ENCODE results near the gene MAGEA10.
"Not testable (repeated sequence)": the region's sequence is repeated elsewhere in the genome, so short reads cannot be mapped to it uniquely, and the experiment has no call there.

MAGEA10 gene

DNA sequence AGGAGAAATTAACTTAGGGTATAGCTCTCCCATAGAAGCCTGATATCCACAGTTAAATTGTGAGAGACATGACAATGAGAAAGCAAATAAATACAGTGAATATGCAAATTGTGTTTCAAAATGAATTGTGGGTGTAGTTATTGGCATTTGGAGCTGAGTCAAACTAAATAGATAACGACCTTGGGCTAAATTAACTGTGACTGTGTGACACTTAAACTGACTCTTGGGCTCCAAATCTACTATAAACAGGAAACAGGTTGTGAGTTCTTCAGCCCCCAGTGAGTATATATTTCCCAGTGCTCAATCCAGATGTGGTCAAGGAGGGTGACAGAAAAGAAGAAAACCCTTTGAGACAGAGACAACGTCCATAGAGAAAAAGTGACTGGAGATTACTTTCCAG, 11.3 kb upstream of the MAGEA10 start:
- H3K79me2 ChIP-seq (ENCODE audit: control insufficient read depth, insufficient read depth, low read length, unreplicated experiment): no peaks in the 10 kb centered on the region
- no peak overlapping the region for H3K4me3 ChIP-seq (ENCODE audit: low read depth, low read length)
- no peaks in the 10 kb centered on the region for H3K27me3 ChIP-seq (ENCODE audit: insufficient read depth, low read length)
- H3K36me3 ChIP-seq (ENCODE audit: insufficient read depth, low read length): no peaks in the 10 kb centered on the region
- no peaks in the 10 kb centered on the region for H3K4me1 ChIP-seq (ENCODE audit: control insufficient read depth, insufficient read depth, low read length, unreplicated experiment)
- H3K27ac ChIP-seq (ENCODE audit: low read depth, low read length): no peak overlapping the region
- H2AFZ ChIP-seq (ENCODE audit: low read length, unreplicated experiment): no peak overlapping the region

DNA sequence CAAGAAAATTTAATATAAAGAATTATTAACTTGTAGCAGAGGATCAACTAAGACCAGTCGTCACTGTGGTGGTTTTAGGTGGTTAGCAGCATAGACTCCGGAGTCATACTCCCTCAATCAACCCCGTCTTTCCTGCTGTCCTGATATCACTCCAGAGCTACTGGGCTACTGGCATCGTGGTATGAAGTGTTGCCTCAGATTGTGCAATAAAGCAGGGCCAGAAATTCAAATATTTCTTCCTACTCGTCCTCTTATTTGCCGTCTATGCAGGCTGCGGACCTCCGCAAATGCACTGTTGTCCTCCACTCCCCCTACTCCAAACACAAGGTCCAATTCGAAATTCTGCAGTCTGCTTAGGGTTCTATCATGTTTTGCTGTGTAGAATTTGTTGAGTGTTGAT, 1.2 kb upstream of the MAGEA10 start:
- Histone ChIP-seq H3K27ac (ENCODE audit: low read depth, low read length) (no peak overlapping the region), H3K36me3 (ENCODE audit: insufficient read depth, low read length) (no peaks in the 10 kb centered on the region), H3K79me2 (ENCODE audit: control insufficient read depth, insufficient read depth, low read length, unreplicated experiment) (no peaks in the 10 kb centered on the region), H2AFZ (ENCODE audit: low read length, unreplicated experiment) (no peak overlapping the region), H3K4me1 (ENCODE audit: control insufficient read depth, insufficient read depth, low read length, unreplicated experiment) (no peaks in the 10 kb centered on the region), H3K27me3 (ENCODE audit: insufficient read depth, low read length) (no peaks in the 10 kb centered on the region), H3K4me3 (ENCODE audit: low read depth, low read length) (no peak overlapping the region)

DNA sequence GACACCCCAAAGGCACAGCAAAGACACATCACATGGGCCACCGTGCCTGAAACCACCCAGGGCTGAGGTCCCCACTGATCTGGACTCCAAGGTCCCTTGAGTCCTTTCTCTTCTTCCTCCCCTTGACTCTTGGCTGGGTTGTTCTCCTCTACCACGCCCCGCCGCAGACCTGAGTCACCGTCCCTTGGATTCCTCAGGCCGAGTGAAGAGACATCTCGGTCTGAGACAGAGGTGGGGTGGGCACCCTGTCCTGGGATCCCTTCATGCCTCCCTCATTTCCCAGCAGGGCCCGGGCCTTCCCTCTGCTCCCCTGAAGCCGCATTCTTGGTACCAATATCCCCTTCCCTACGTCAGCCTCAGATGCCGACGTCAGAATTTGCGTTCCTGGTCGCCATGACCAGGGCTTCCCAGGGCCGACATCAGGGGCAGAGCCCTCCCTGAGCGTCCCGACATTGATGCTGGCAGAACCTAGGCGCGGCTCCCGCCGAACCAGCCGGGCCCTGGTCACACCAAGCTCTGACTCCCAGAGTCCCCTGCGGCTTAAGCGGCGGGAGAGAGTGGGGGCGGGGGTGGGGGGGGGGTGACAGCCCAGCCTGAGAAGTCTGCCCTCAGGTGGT, 498 bp downstream of the MAGEA10 start:
- no peaks in the 10 kb centered on the region for H3K27me3 ChIP-seq (ENCODE audit: insufficient read depth, low read length)
- H3K79me2 ChIP-seq (ENCODE audit: control insufficient read depth, insufficient read depth, low read length, unreplicated experiment): no peaks in the 10 kb centered on the region
- no peak overlapping the region for H3K4me3 ChIP-seq (ENCODE audit: low read depth, low read length)

DNA sequence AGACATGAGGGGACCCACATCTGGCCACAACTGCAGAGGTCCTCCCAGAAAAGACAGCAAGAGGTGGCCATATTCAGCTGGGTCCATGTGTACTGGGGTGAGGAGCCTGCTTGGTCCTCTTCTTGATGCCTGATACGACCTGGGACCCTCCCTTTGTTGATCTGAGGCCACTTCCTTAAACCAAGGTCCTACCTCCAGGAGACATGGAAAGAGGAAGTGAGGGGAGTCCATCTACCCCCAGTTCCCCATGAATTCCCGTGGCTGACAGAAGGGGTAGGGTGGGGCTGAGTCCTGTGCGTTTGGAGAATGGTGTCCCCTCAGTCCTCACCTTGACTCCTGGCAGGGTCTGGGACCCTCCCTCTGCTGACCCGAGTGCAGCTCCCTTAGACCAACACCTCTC, 2.1 kb downstream of the MAGEA10 start:
- H2AFZ ChIP-seq (ENCODE audit: low read length, unreplicated experiment): no peak overlapping the region
- no peaks in the 10 kb centered on the region for H3K79me2 ChIP-seq (ENCODE audit: control insufficient read depth, insufficient read depth, low read length, unreplicated experiment)
- no peaks in the 10 kb centered on the region for H3K36me3 ChIP-seq (ENCODE audit: insufficient read depth, low read length)
- H3K27ac ChIP-seq (ENCODE audit: low read depth, low read length): no peak overlapping the region
- H3K4me1 ChIP-seq (ENCODE audit: control insufficient read depth, insufficient read depth, low read length, unreplicated experiment): no peaks in the 10 kb centered on the region
- H3K4me3 ChIP-seq (ENCODE audit: low read depth, low read length): no peak overlapping the region
- H3K27me3 ChIP-seq (ENCODE audit: insufficient read depth, low read length): no peaks in the 10 kb centered on the region

More for the DNA sequence above, 498 bp downstream of the MAGEA10 start:
- no peaks in the 10 kb centered on the region for H3K4me1 ChIP-seq (ENCODE audit: control insufficient read depth, insufficient read depth, low read length, unreplicated experiment)
- H3K27ac ChIP-seq (ENCODE audit: low read depth, low read length): no peak overlapping the region
- H3K36me3 ChIP-seq (ENCODE audit: insufficient read depth, low read length): no peaks in the 10 kb centered on the region
- H2AFZ ChIP-seq (ENCODE audit: low read length, unreplicated experiment): no peak overlapping the region

- Histone ChIP-seq H2AFZ (ENCODE audit: low read length, unreplicated experiment) (no peak overlapping the region), H3K79me2 (ENCODE audit: control insufficient read depth, insufficient read depth, low read length, unreplicated experiment) (no peaks in the 10 kb centered on the region), H3K36me3 (ENCODE audit: insufficient read depth, low read length) (no peaks in the 10 kb centered on the region), H3K4me3 (ENCODE audit: low read depth, low read length) (no peak overlapping the region), H3K27me3 (ENCODE audit: insufficient read depth, low read length) (no peaks in the 10 kb centered on the region), H3K27ac (ENCODE audit: low read depth, low read length) (no peak overlapping the region), H3K4me1 (ENCODE audit: control insufficient read depth, insufficient read depth, low read length, unreplicated experiment) (no peaks in the 10 kb centered on the region)
Measured at GRCh38 chrX:152131525-152131924, 6.9 kb downstream of the MAGEA10 start.

DNA sequence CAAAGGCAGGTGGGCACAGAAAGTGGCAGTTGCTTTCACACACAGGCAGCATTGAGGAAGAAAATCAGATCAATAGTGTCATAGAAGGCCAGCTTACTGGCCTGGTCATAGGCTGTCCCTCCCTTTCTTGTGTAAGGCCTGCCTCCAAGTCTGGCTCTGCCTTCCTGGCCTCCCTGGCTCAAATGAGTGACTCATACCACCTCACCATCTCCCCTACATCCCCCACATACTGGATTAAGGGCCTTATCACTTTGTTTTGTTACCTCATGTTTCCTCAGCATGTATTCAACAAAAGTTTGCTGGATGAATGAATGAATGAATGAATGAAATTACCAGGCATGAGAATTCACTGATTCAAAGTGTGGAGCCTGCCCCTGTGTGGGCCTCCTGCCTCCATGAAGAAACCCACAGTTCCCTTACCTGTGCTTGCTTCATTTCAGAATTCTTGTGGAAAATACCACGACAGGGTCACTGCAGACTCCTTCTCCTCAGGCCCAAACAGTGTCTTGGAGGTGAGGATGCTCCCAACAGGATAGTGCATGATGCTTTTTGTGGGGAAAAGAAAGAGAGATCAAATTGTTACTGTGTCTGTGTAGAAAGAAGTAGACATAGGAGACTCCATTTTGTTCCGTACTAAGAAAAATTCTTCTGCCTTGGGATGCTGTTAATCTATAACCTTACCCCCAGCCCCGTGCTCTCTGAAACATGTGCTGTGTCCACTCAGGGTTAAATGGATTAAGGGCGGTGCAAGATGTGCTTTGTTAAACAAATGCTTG, 9.1 kb downstream of the MAGEA10 start:
- H3K79me2 ChIP-seq (ENCODE audit: control insufficient read depth, insufficient read depth, low read length, unreplicated experiment); H3K4me1 ChIP-seq (ENCODE audit: control insufficient read depth, insufficient read depth, low read length, unreplicated experiment); H3K36me3 ChIP-seq (ENCODE audit: insufficient read depth, low read length); H3K27me3 ChIP-seq (ENCODE audit: insufficient read depth, low read length); H3K4me3 ChIP-seq (ENCODE audit: low read depth, low read length); H2AFZ ChIP-seq (ENCODE audit: low read length, unreplicated experiment); H3K27ac ChIP-seq (ENCODE audit: low read depth, low read length): not testable (repeated sequence)

GRCh38 chrX:152117305-152117704, 21.1 kb downstream of the MAGEA10 start:
- no peaks in the 10 kb centered on the region for H3K4me1 ChIP-seq (ENCODE audit: control insufficient read depth, insufficient read depth, low read length, unreplicated experiment)
- no peak overlapping the region for H3K4me3 ChIP-seq (ENCODE audit: low read depth, low read length)
- no peak overlapping the region for H3K27ac ChIP-seq (ENCODE audit: low read depth, low read length)
- H3K79me2 ChIP-seq (ENCODE audit: control insufficient read depth, insufficient read depth, low read length, unreplicated experiment): no peaks in the 10 kb centered on the region
- H2AFZ ChIP-seq (ENCODE audit: low read length, unreplicated experiment): no peak overlapping the region
- H3K36me3 ChIP-seq (ENCODE audit: insufficient read depth, low read length): no peaks in the 10 kb centered on the region
- no peaks in the 10 kb centered on the region for H3K27me3 ChIP-seq (ENCODE audit: insufficient read depth, low read length)

DNA sequence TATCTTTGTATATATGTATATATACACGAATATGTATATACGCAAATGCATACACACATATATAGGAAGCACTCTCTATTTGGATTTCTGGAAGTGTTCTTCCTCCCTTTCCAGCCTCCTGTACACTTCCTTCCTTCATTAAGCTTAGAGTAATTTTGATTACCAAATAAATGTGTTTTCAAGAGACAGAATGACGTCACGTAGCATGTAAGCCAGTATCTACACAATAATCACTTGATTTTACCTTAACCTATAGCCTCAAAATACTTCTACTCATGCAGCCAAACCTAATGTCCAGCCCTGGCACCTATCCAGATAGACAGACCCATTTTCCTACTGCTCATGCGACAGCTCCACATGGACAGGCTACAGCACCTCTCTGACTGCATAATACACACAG, 29.9 kb downstream of the MAGEA10 start:
- no peaks in the 10 kb centered on the region for H3K79me2 ChIP-seq (ENCODE audit: control insufficient read depth, insufficient read depth, low read length, unreplicated experiment)
- no peak overlapping the region for H3K4me3 ChIP-seq (ENCODE audit: low read depth, low read length)
- no peak overlapping the region for H3K27ac ChIP-seq (ENCODE audit: low read depth, low read length)
- no peaks in the 10 kb centered on the region for H3K4me1 ChIP-seq (ENCODE audit: control insufficient read depth, insufficient read depth, low read length, unreplicated experiment)
- no peak overlapping the region for H2AFZ ChIP-seq (ENCODE audit: low read length, unreplicated experiment)
- no peaks in the 10 kb centered on the region for H3K36me3 ChIP-seq (ENCODE audit: insufficient read depth, low read length)
- H3K27me3 ChIP-seq (ENCODE audit: insufficient read depth, low read length): no peaks in the 10 kb centered on the region

DNA sequence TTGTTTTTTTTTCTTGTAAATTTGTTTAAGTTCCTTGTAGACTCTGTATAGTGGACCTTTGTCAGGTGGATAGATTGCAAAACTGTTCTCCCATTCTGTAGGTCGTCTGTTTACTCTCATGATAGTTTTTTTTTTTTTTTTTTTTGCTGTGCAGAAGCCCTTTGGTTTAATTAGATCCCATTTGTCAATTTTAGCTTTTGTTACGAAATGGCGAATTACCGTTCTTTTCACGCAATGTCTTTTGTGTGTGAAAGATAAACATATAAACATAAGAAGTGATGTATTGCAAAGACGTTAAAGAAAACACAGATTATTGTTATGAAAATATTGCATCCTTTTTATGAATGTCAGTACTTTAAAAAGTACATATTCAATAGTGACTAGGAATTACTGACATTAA, 34.5 kb downstream of the MAGEA10 start:
- no peaks in the 10 kb centered on the region for H3K79me2 ChIP-seq (ENCODE audit: control insufficient read depth, insufficient read depth, low read length, unreplicated experiment)
- H3K27me3 ChIP-seq (ENCODE audit: insufficient read depth, low read length): no peaks in the 10 kb centered on the region
- H3K4me3 ChIP-seq (ENCODE audit: low read depth, low read length): no peak overlapping the region
- H3K27ac ChIP-seq (ENCODE audit: low read depth, low read length): no peak overlapping the region
- no peaks in the 10 kb centered on the region for H3K36me3 ChIP-seq (ENCODE audit: insufficient read depth, low read length)
- H2AFZ ChIP-seq (ENCODE audit: low read length, unreplicated experiment): no peak overlapping the region
- no peaks in the 10 kb centered on the region for H3K4me1 ChIP-seq (ENCODE audit: control insufficient read depth, insufficient read depth, low read length, unreplicated experiment)

DNA sequence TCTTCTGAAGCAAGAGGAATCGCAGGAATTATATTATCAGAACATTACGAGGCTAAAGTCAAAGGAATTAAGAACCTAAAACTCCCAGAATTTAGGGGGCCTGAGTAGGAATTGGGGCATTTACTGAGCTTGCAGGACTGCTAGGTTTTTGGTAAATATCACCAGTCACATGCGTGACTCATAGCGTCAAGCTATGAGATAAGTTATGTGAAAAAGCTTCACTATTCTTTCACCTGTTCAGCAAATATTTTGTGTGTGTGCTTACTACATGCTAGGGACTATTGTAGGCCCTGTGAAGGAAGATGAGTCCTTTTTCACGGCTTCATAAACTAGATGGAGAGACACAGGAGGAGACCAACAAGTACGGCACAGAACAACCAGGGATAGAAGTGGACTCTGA, 52.2 kb downstream of the MAGEA10 start:
- no peaks in the 10 kb centered on the region for H3K4me1 ChIP-seq (ENCODE audit: control insufficient read depth, insufficient read depth, low read length, unreplicated experiment)
- no peaks in the 10 kb centered on the region for H3K36me3 ChIP-seq (ENCODE audit: insufficient read depth, low read length)
- no peak overlapping the region for H3K4me3 ChIP-seq (ENCODE audit: low read depth, low read length)
- no peak overlapping the region for H3K27ac ChIP-seq (ENCODE audit: low read depth, low read length)
- H3K79me2 ChIP-seq (ENCODE audit: control insufficient read depth, insufficient read depth, low read length, unreplicated experiment): no peaks in the 10 kb centered on the region
- H2AFZ ChIP-seq (ENCODE audit: low read length, unreplicated experiment): no peak overlapping the region
- no peaks in the 10 kb centered on the region for H3K27me3 ChIP-seq (ENCODE audit: insufficient read depth, low read length)
